HEK293 (cell line): ENCODE results near the gene MARK4.
A peak's percentile ranks its signal among the peaks of the same experiment; 100 is the strongest.

Experiments
- CTCF ChIA-PET: fragments of 350-600 bp; formaldehyde crosslinking; extraction: SDS; loops from one replicate; lab custom pipeline; 2021; ENCODE audit warnings: antibody characterized with exemption; lab: Yijun Ruan, JAX
- POLR2A ChIA-PET: fragments of 300-600 bp; formaldehyde crosslinking; extraction: SDS; loops from one replicate; lab custom pipeline; 2020; ENCODE audit warnings: antibody characterized with exemption, inconsistent platforms; lab: Yijun Ruan, JAX
- H3K27ac ChIP-seq: fragments of 200-500 bp; sonication (Bioruptor generic); 2 replicates; pipeline ENCODE4 v1.5.1; 2014; ENCODE audit warnings: low read depth, low read length, control low read depth, inconsistent platforms; ENCODE audit errors: extremely low read depth
- H3K36me3 ChIP-seq, 2 experiments: fragments of 200-500 bp in 1 of 2; sonication (Bioruptor generic) in 1 of 2; 1 replicate in 1 of 2; 2 replicates in 1 of 2; pipeline ENCODE4 v1.5.1; 2014 to 2017; ENCODE audit warnings: inconsistent platforms in 2 of 2, low read length in 2 of 2; ENCODE audit not compliant: control insufficient read depth in 2 of 2, insufficient read depth in 1 of 2
- H3K4me1 ChIP-seq: fragments of 200-500 bp; sonication (Bioruptor generic); 2 replicates; pipeline ENCODE4 v1.5.1; 2014; ENCODE audit warnings: mild to moderate bottlenecking, low read length, inconsistent platforms; ENCODE audit not compliant: control insufficient read depth, insufficient read depth
- H3K4me3 ChIP-seq: 2 replicates; pipeline ENCODE4 v1.5.1; 2011; ENCODE audit warnings: low read depth, mild to moderate bottlenecking, control low read depth, low read length, moderate library complexity
- H3K9me3 ChIP-seq: fragments of 200-500 bp; sonication (Bioruptor generic); 2 replicates; pipeline ENCODE4 v1.5.1; 2014; ENCODE audit warnings: low read depth, low read length, inconsistent platforms; ENCODE audit not compliant: control insufficient read depth, insufficient read depth
- BCL11B ChIP-seq: fragments of 450-650 bp; formaldehyde crosslinking; IDR thresholded peaks from 2 replicates; pipeline ENCODE4 v1.5.1; 2016; ENCODE audit warnings: low read depth, missing biosample characterization, missing genetic modification characterization
- GLI2 ChIP-seq: fragments of 450-650 bp; formaldehyde crosslinking; IDR thresholded peaks from 2 replicates; pipeline ENCODE4; 2017; ENCODE audit warnings: missing biosample characterization, missing genetic modification characterization, low read depth, borderline replicate concordance
- GLIS2 ChIP-seq: fragments of 450-650 bp; formaldehyde crosslinking; IDR thresholded peaks from 2 replicates; pipeline ENCODE4 v1.5.1; 2016; ENCODE audit warnings: missing biosample characterization, missing genetic modification characterization
- KLF10 ChIP-seq: fragments of 450-650 bp; IDR thresholded peaks from 2 replicates; pipeline ENCODE4 v1.5.1; 2018; ENCODE audit warnings: missing biosample characterization, mild to moderate bottlenecking, missing genetic modification characterization
- MYNN ChIP-seq: fragments of 450-650 bp; formaldehyde crosslinking; IDR thresholded peaks from 2 replicates; pipeline ENCODE4 v1.5.1; 2016; ENCODE audit warnings: missing biosample characterization, missing genetic modification characterization, borderline replicate concordance
- SP2 ChIP-seq: fragments of 450-650 bp; formaldehyde crosslinking; IDR thresholded peaks from 2 replicates; pipeline ENCODE4 v1.5.1; 2016; ENCODE audit warnings: missing biosample characterization, missing genetic modification characterization
- ZEB2 ChIP-seq: fragments of 450-650 bp; formaldehyde crosslinking; IDR thresholded peaks from 2 replicates; pipeline ENCODE4 v1.5.1; 2016; ENCODE audit warnings: missing biosample characterization, missing genetic modification characterization
- ZFP41 ChIP-seq: fragments of 450-650 bp; formaldehyde crosslinking; IDR thresholded peaks from 2 replicates; pipeline ENCODE4 v1.5.1; 2016; ENCODE audit warnings: missing biosample characterization, missing genetic modification characterization, borderline replicate concordance
- ZNF138 ChIP-seq: fragments of 450-650 bp; formaldehyde crosslinking; IDR thresholded peaks from 2 replicates; pipeline ENCODE4 v1.5.1; 2016; ENCODE audit warnings: missing biosample characterization, missing genetic modification characterization, borderline replicate concordance
- ZNF146 ChIP-seq: fragments of 450-650 bp; formaldehyde crosslinking; IDR thresholded peaks from 2 replicates; pipeline ENCODE4 v1.5.1; 2016; ENCODE audit warnings: missing biosample characterization, missing genetic modification characterization
- ZNF18 ChIP-seq: fragments of 450-650 bp; formaldehyde crosslinking; IDR thresholded peaks from 2 replicates; pipeline ENCODE4 v1.5.1; 2016; ENCODE audit warnings: missing biosample characterization, missing genetic modification characterization
- ZNF2 ChIP-seq: fragments of 450-650 bp; formaldehyde crosslinking; IDR thresholded peaks from 2 replicates; pipeline ENCODE4 v1.5.1; 2016; ENCODE audit warnings: missing biosample characterization, missing genetic modification characterization
- ZNF211 ChIP-seq: fragments of 450-650 bp; formaldehyde crosslinking; IDR thresholded peaks from 2 replicates; pipeline ENCODE4 v1.5.1; 2016; ENCODE audit warnings: low read depth, missing biosample characterization, missing genetic modification characterization
- ZNF292 ChIP-seq: fragments of 450-650 bp; formaldehyde crosslinking; IDR thresholded peaks from 2 replicates; pipeline ENCODE4 v1.5.1; 2016; ENCODE audit warnings: low read depth, missing biosample characterization, missing genetic modification characterization, borderline replicate concordance
- ZNF354C ChIP-seq: fragments of 450-650 bp; formaldehyde crosslinking; IDR thresholded peaks from 2 replicates; pipeline ENCODE4 v1.5.1; 2016; ENCODE audit warnings: missing biosample characterization, missing genetic modification characterization, low read depth, borderline replicate concordance
- ZNF501 ChIP-seq: fragments of 450-650 bp; formaldehyde crosslinking; IDR thresholded peaks from 2 replicates; pipeline ENCODE4 v1.5.1; 2016; ENCODE audit warnings: missing biosample characterization, missing genetic modification characterization
- ZNF513 ChIP-seq: fragments of 450-650 bp; IDR thresholded peaks from 2 replicates; pipeline ENCODE4 v1.5.1; 2018; ENCODE audit warnings: missing biosample characterization, missing genetic modification characterization
- ZNF549 ChIP-seq: fragments of 450-650 bp; IDR thresholded peaks from 2 replicates; pipeline ENCODE4 v1.5.1; 2018; ENCODE audit warnings: missing biosample characterization, missing genetic modification characterization, mild to moderate bottlenecking, inconsistent platforms, moderate library complexity
- ZNF561 ChIP-seq: fragments of 450-650 bp; IDR thresholded peaks from 2 replicates; pipeline ENCODE4 v1.5.1; 2018; ENCODE audit warnings: missing biosample characterization, missing genetic modification characterization, borderline replicate concordance
- ZNF610 ChIP-seq: fragments of 450-650 bp; formaldehyde crosslinking; IDR thresholded peaks from 2 replicates; pipeline ENCODE4 v1.5.1; 2016; ENCODE audit warnings: missing biosample characterization, missing genetic modification characterization, borderline replicate concordance
- ZNF645 ChIP-seq: fragments of 450-650 bp; formaldehyde crosslinking; IDR thresholded peaks from 2 replicates; pipeline ENCODE4; 2016; ENCODE audit warnings: missing biosample characterization, missing genetic modification characterization
- ZNF658 ChIP-seq: fragments of 450-650 bp; formaldehyde crosslinking; IDR thresholded peaks from 2 replicates; pipeline ENCODE4; 2016; ENCODE audit warnings: missing biosample characterization, missing genetic modification characterization
- ZNF76 ChIP-seq: fragments of 450-650 bp; formaldehyde crosslinking; IDR thresholded peaks from 2 replicates; pipeline ENCODE4; 2016; ENCODE audit warnings: low read depth, missing biosample characterization, missing genetic modification characterization, borderline replicate concordance
- ZNF768 ChIP-seq: fragments of 450-650 bp; formaldehyde crosslinking; IDR thresholded peaks from 2 replicates; pipeline ENCODE4 v1.5.1; 2018; ENCODE audit warnings: missing biosample characterization, mild to moderate bottlenecking, missing genetic modification characterization
- ZSCAN16 ChIP-seq: fragments of 450-650 bp; formaldehyde crosslinking; IDR thresholded peaks from 2 replicates; pipeline ENCODE4 v1.5.1; 2016; ENCODE audit warnings: missing biosample characterization, missing genetic modification characterization
- ZSCAN23 ChIP-seq: fragments of 450-650 bp; formaldehyde crosslinking; IDR thresholded peaks from 2 replicates; pipeline ENCODE4 v1.5.1; 2016; ENCODE audit warnings: missing biosample characterization, missing genetic modification characterization
- TF ChIP-seq, protein P1 (sequence below): fragments of 450-650 bp; formaldehyde crosslinking; IDR thresholded peaks from 2 replicates; pipeline ENCODE4 v1.5.1; 2016; ENCODE audit warnings: missing biosample characterization, missing genetic modification characterization
- TF ChIP-seq, protein P2 (sequence below): fragments of 450-650 bp; formaldehyde crosslinking; IDR thresholded peaks from 2 replicates; pipeline ENCODE4 v1.5.1; 2016; ENCODE audit warnings: missing biosample characterization, missing genetic modification characterization

The MARK4 gene

GRCh38 chr19:45250216-45250831 lies 747 bp upstream of the MARK4 start (continued):
- TF ChIP-seq ZNF549 (tag by site-specific recombination) = no peak
- TF ChIP-seq, protein P1, sequence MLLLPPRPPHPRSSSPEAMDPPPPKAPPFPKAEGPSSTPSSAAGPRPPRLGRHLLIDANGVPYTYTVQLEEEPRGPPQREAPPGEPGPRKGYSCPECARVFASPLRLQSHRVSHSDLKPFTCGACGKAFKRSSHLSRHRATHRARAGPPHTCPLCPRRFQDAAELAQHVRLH (tag by site-specific recombination) = no peak
- TF ChIP-seq ZNF658 = no peak
- no peak for TF ChIP-seq ZNF501 (tag by site-specific recombination)
- no peak for TF ChIP-seq ZNF561 (tag by site-specific recombination)
- peak; percentile 71; the same call in 1 of the 2 replicates for TF ChIP-seq ZNF768 (tag by site-specific recombination)
- TF ChIP-seq ZNF146 = no peak
- no peak for TF ChIP-seq ZSCAN23 (tag by site-specific recombination)
- TF ChIP-seq ZNF76 = no peak
- TF ChIP-seq GLIS2 (tag by site-specific recombination) = peak; percentile 53; the same call in 1 of the 2 replicates
- TF ChIP-seq, protein P2, sequence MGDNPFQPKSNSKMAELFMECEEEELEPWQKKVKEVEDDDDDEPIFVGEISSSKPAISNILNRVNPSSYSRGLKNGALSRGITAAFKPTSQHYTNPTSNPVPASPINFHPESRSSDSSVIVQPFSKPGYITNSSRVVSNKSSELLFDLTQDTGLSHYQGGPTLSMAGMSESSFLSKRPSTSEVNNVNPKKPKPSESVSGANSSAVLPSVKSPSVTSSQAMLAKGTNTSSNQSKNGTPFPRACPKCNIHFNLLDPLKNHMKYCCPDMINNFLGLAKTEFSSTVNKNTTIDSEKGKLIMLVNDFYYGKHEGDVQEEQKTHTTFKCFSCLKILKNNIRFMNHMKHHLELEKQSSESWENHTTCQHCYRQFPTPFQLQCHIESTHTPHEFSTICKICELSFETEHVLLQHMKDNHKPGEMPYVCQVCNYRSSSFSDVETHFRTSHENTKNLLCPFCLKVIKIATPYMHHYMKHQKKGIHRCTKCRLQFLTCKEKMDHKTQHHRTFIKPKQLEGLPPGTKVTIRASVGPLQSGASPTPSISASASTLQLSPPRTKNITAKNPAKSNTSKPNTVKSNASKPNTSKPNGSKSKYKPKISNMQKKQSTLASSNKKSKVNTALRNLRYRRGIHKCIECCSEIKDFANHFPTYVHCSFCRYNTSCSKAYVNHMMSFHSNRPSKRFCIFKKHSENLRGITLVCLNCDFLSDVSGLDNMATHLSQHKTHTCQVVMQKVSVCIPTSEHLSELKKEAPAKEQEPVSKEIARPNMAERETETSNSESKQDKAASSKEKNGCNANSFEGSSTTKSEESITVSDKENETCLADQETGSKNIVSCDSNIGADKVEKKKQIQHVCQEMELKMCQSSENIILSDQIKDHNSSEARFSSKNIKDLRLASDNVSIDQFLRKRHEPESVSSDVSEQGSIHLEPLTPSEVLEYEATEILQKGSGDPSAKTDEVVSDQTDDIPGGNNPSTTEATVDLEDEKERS (tag by site-specific recombination) = no peak

GRCh38 chr19:45251452-45252354 lies 632 bp downstream of the MARK4 start:
- ChIA-PET CTCF (interaction anchor here (0.5 to 0.9 kb wide), 2 partner anchors 24 to 74 kb away, joined by 3 read pairs; no protein-coding TSS in a partner anchor), POLR2A (interaction anchor here (0.6 to 0.8 kb wide), 2 partner anchors 23 to 64 kb away, joined by 3 read pairs; no protein-coding TSS in a partner anchor)
- peaks cover 4 to 20% of the 10 kb centered on the region in 2 experiments; a peak in 2 of 3 replicates for H3K36me3 ChIP-seq
- H3K9me3 ChIP-seq = no peaks in the 10 kb centered on the region
- H3K4me3 ChIP-seq = peak overlapping the region; percentile 72
- peak overlapping the region; percentile 79 for H3K27ac ChIP-seq
- H3K4me1 ChIP-seq = peaks cover 3% of the 10 kb centered on the region; the same call in 1 of the 2 replicates
- TF ChIP-seq ZNF211 (tag by site-specific recombination) (no peak), ZSCAN16 (no peak), ZNF292 (tag by site-specific recombination) (no peak), ZNF18 (tag by site-specific recombination) (no peak), KLF10 (tag by site-specific recombination) (no peak), SP2 (tag by site-specific recombination) (0 out of 2 replicates have a peak, but pooled peaks have one; percentile 2), ZFP41 (tag by site-specific recombination) (no peak), ZNF610 (tag by site-specific recombination) (no peak), ZNF645 (tag by site-specific recombination) (no peak), ZNF513 (tag by site-specific recombination) (no peak), BCL11B (tag by site-specific recombination) (peak; percentile 78; the same call in 1 of the 2 replicates), ZNF354C (no peak), ZEB2 (tag by site-specific recombination) (no peak), MYNN (no peak), GLI2 (tag by site-specific recombination) (no peak), ZNF138 (no peak), ZNF2 (tag by site-specific recombination) (no peak)
